GM12891 (cell line): ENCODE data around the gene SLCO3A1.

Experiments used
- POLR2A ChIP-seq: IDR thresholded peaks from 2 replicates; pipeline ENCODE4 v1.6.1; 2011; ENCODE audit warnings: low read depth, low read length, control low read depth
- POLR2AphosphoS5 ChIP-seq: IDR thresholded peaks from 2 replicates; pipeline ENCODE4 v1.6.1; 2011; ENCODE audit warnings: low read depth, low read length, control low read depth

DNA sequence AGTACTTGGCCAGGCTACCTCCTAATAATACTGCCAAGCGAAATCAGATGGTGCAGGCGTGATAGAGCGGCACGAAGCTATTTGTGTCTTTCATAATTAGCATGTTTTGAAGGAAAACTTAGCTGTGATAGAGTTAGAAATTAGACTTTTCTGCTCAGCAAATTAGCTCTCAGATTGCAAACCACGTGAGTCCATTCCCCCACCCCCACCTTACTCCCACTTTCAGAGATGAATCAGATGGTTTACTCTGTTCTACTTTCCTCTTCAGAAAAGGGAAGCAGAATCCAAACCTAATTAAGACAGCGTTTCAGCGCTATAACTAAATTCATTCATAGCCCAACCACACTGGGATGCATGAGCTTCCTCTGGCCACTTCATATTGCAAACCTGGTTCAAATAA, 214.6 kb downstream of the SLCO3A1 start:
- TF ChIP-seq POLR2AphosphoS5 (no peak), POLR2A (no peak)
